Measurements from ENCODE around the gene ADGRA1.
"Not testable (repeated sequence)": the region's sequence is repeated elsewhere in the genome, so short reads cannot be mapped to it uniquely, and the experiment has no call there.

ADGRA1 gene

GRCh38 chr10:133106516-133106915 is 18.8 kb downstream of the ADGRA1 start:
- Mint-ChIP-seq H3K9me3 (peaks cover 9% of the 10 kb centered on the region), H3K36me3 (no peaks in the 10 kb centered on the region)

GRCh38 chr10:133107442-133107841 is 19.7 kb downstream of the ADGRA1 start:
- H3K4me3 Mint-ChIP-seq, result no peak overlapping the region
- H3K36me3 Mint-ChIP-seq, result no peaks in the 10 kb centered on the region
- H3K27ac Mint-ChIP-seq, result no peak overlapping the region
- peaks cover 2% of the 10 kb centered on the region for H3K27me3 Mint-ChIP-seq
- peaks cover 9% of the 10 kb centered on the region for H3K9me3 Mint-ChIP-seq
- no peaks in the 10 kb centered on the region for H3K4me1 Mint-ChIP-seq

More at GRCh38 chr10:133106516-133106915, 18.8 kb downstream of the ADGRA1 start:
- H3K27me3 Mint-ChIP-seq, result peaks cover 6% of the 10 kb centered on the region
- no peaks in the 10 kb centered on the region for H3K4me1 Mint-ChIP-seq
- no peak overlapping the region for H3K27ac Mint-ChIP-seq
- no peak overlapping the region for H3K4me3 Mint-ChIP-seq

GRCh38 chr10:133109711-133110110 is 22.0 kb downstream of the ADGRA1 start:
- Mint-ChIP-seq H3K27me3 (peaks cover 2% of the 10 kb centered on the region), H3K4me1 (no peaks in the 10 kb centered on the region), H3K4me3 (no peak overlapping the region), H3K9me3 (peaks cover 9% of the 10 kb centered on the region), H3K27ac (no peak overlapping the region), H3K36me3 (no peaks in the 10 kb centered on the region)

GRCh38 chr10:133110133-133110532 is 22.4 kb downstream of the ADGRA1 start:
- Mint-ChIP-seq H3K9me3 (peaks cover 9% of the 10 kb centered on the region), H3K27ac (no peak overlapping the region), H3K36me3 (no peaks in the 10 kb centered on the region), H3K27me3 (peaks cover under 1% of the 10 kb centered on the region), H3K4me3 (no peak overlapping the region), H3K4me1 (no peaks in the 10 kb centered on the region)

GRCh38 chr10:133110609-133111275 is 23.0 kb downstream of the ADGRA1 start:
- no peak overlapping the region for H3K4me3 Mint-ChIP-seq
- H3K4me1 Mint-ChIP-seq, result no peaks in the 10 kb centered on the region
- H3K27ac Mint-ChIP-seq, result no peak overlapping the region
- peaks cover 9% of the 10 kb centered on the region for H3K9me3 Mint-ChIP-seq
- H3K27me3 Mint-ChIP-seq, result no peaks in the 10 kb centered on the region
- no peaks in the 10 kb centered on the region for H3K36me3 Mint-ChIP-seq

- H3K36me3 Mint-ChIP-seq, result not testable (repeated sequence)
Measured at GRCh38 chr10:133111640-133112039, 23.9 kb downstream of the ADGRA1 start.

GRCh38 chr10:133113146-133113830 is 25.6 kb downstream of the ADGRA1 start:
- H3K27ac Mint-ChIP-seq, result no peak overlapping the region
- no peaks in the 10 kb centered on the region for H3K36me3 Mint-ChIP-seq
- H3K4me3 Mint-ChIP-seq, result no peak overlapping the region
- no peaks in the 10 kb centered on the region for H3K4me1 Mint-ChIP-seq
- H3K27me3 Mint-ChIP-seq, result no peaks in the 10 kb centered on the region
- H3K9me3 Mint-ChIP-seq, result no peaks in the 10 kb centered on the region

More at GRCh38 chr10:133111640-133112039, 23.9 kb downstream of the ADGRA1 start:
- not testable (repeated sequence) for H3K27ac Mint-ChIP-seq, H3K9me3 Mint-ChIP-seq, H3K4me3 Mint-ChIP-seq, H3K27me3 Mint-ChIP-seq, H3K4me1 Mint-ChIP-seq

- H3K36me3 Mint-ChIP-seq, result no peaks in the 10 kb centered on the region
- H3K4me3 Mint-ChIP-seq, result no peak overlapping the region
- H3K4me1 Mint-ChIP-seq, result no peaks in the 10 kb centered on the region
- no peaks in the 10 kb centered on the region for H3K27me3 Mint-ChIP-seq
- H3K27ac Mint-ChIP-seq, result no peak overlapping the region
- H3K9me3 Mint-ChIP-seq, result no peaks in the 10 kb centered on the region
Measured at GRCh38 chr10:133113847-133114246, 26.1 kb downstream of the ADGRA1 start.

- Mint-ChIP-seq H3K4me1 (no peaks in the 10 kb centered on the region), H3K9me3 (no peaks in the 10 kb centered on the region), H3K36me3 (no peaks in the 10 kb centered on the region), H3K4me3 (no peak overlapping the region), H3K27ac (no peak overlapping the region), H3K27me3 (no peaks in the 10 kb centered on the region)
Measured at GRCh38 chr10:133114251-133114650, 26.5 kb downstream of the ADGRA1 start.

GRCh38 chr10:133114726-133115452 is 27.2 kb downstream of the ADGRA1 start:
- Mint-ChIP-seq H3K36me3 (no peaks in the 10 kb centered on the region), H3K4me1 (no peaks in the 10 kb centered on the region), H3K27ac (no peak overlapping the region), H3K9me3 (no peaks in the 10 kb centered on the region), H3K4me3 (no peak overlapping the region), H3K27me3 (no peaks in the 10 kb centered on the region)

GRCh38 chr10:133115453-133115842 is 27.7 kb downstream of the ADGRA1 start:
- no peak overlapping the region for H3K27ac Mint-ChIP-seq
- no peaks in the 10 kb centered on the region for H3K36me3 Mint-ChIP-seq
- H3K27me3 Mint-ChIP-seq, result peaks cover under 1% of the 10 kb centered on the region
- H3K9me3 Mint-ChIP-seq, result no peaks in the 10 kb centered on the region
- no peak overlapping the region for H3K4me3 Mint-ChIP-seq
- no peaks in the 10 kb centered on the region for H3K4me1 Mint-ChIP-seq

GRCh38 chr10:133115976-133116375 is 28.3 kb downstream of the ADGRA1 start:
- H3K4me1 Mint-ChIP-seq, result no peaks in the 10 kb centered on the region
- H3K27me3 Mint-ChIP-seq, result peaks cover 2% of the 10 kb centered on the region
- H3K27ac Mint-ChIP-seq, result no peak overlapping the region
- no peak overlapping the region for H3K4me3 Mint-ChIP-seq
- H3K9me3 Mint-ChIP-seq, result no peaks in the 10 kb centered on the region
- H3K36me3 Mint-ChIP-seq, result no peaks in the 10 kb centered on the region

GRCh38 chr10:133116455-133116854 is 28.7 kb downstream of the ADGRA1 start:
- Mint-ChIP-seq H3K4me3 (no peak overlapping the region), H3K9me3 (no peaks in the 10 kb centered on the region), H3K27me3 (peaks cover 2% of the 10 kb centered on the region), H3K27ac (no peak overlapping the region), H3K36me3 (no peaks in the 10 kb centered on the region), H3K4me1 (no peaks in the 10 kb centered on the region)

GRCh38 chr10:133117036-133117687 is 29.4 kb downstream of the ADGRA1 start:
- no peaks in the 10 kb centered on the region for H3K4me1 Mint-ChIP-seq
- no peaks in the 10 kb centered on the region for H3K36me3 Mint-ChIP-seq
- H3K9me3 Mint-ChIP-seq, result no peaks in the 10 kb centered on the region
- H3K4me3 Mint-ChIP-seq, result no peak overlapping the region
- no peak overlapping the region for H3K27ac Mint-ChIP-seq
- peaks cover 2% of the 10 kb centered on the region for H3K27me3 Mint-ChIP-seq

- H3K4me3 Mint-ChIP-seq, result no peak overlapping the region
- H3K9me3 Mint-ChIP-seq, result no peaks in the 10 kb centered on the region
- peaks cover 2% of the 10 kb centered on the region for H3K27me3 Mint-ChIP-seq
- no peak overlapping the region for H3K27ac Mint-ChIP-seq
- H3K4me1 Mint-ChIP-seq, result no peaks in the 10 kb centered on the region
- H3K36me3 Mint-ChIP-seq, result no peaks in the 10 kb centered on the region
Measured at GRCh38 chr10:133117688-133118071, 30.0 kb downstream of the ADGRA1 start.

GRCh38 chr10:133121479-133121878 is 33.8 kb downstream of the ADGRA1 start:
- Mint-ChIP-seq H3K9me3 (no peaks in the 10 kb centered on the region), H3K4me3 (no peak overlapping the region), H3K36me3 (no peaks in the 10 kb centered on the region), H3K27me3 (peaks cover 3% of the 10 kb centered on the region), H3K27ac (no peak overlapping the region), H3K4me1 (peaks cover 4% of the 10 kb centered on the region)
